HG03025 (cell line): ENCODE data around the gene LASP1NB.
"Not testable (repeated sequence)": the region's sequence is repeated elsewhere in the genome, so short reads cannot be mapped to it uniquely, and the experiment has no call there.

Source experiments
- ATAC-seq: cut with Tn5 transposase; IDR thresholded peaks from one replicate; pipeline ENCODE4 v1.9.1; 2021; ENCODE audit warnings: mild to moderate bottlenecking, moderate library complexity; ENCODE audit not compliant: unreplicated experiment, low FRiP score

Gene LASP1NB

GRCh38 chr17:38896346-38896954 is 29.0 kb upstream of the LASP1NB start:
- ATAC-seq = no peak

DNA sequence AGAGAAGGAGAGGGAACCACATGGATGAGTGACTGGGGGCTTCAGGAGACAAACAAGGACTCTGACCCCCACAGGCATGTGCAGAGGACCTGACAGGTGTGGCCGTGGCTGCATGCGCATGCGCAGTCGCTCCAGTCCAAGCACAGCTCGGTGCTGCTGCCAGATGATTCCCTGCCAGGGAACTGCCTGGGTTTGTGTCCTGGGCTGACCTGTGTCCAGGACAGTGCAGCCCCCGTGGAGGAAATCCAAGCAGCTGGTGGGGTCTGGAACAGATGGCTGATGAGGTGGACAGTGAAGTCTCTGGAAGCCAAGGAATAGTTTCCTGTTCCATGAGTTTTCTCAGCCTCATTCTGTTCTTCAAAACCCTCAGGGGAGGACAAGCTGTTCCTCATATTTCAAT is 28.2 kb upstream of the LASP1NB start:
- no peak for ATAC-seq

GRCh38 chr17:38897671-38898290 is 27.6 kb upstream of the LASP1NB start:
- ATAC-seq = no peak

- no peak for ATAC-seq
These were observed 27.1 kb upstream of the LASP1NB start for GRCh38 chr17:38898291-38898679.

DNA sequence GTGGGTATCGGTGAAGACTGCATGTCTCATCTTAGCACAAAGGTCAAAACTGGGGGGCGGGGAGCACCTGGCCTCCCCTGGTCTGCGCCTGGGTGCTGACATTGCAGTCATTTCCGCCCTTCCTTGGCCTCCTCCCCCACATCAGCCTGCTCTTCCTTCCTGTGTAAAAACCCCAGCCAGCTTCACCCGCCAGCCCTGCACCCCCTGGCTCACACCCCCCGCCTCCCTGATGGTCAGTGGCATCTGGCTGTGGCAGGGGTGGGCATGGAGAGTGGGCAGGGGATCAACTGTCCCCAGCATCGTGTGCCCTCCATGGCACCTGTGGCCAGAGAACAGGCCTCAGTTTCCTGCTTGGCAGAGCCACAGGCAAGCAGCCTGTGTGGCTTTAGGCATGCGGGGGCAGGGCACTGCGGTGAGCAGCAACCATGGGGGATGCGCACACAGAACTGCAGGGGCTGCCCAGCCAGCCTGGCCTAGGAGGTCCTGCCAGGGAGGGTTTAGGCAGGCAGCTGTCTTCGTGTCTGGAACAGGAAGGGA is 26.5 kb upstream of the LASP1NB start:
- no peak for ATAC-seq

DNA sequence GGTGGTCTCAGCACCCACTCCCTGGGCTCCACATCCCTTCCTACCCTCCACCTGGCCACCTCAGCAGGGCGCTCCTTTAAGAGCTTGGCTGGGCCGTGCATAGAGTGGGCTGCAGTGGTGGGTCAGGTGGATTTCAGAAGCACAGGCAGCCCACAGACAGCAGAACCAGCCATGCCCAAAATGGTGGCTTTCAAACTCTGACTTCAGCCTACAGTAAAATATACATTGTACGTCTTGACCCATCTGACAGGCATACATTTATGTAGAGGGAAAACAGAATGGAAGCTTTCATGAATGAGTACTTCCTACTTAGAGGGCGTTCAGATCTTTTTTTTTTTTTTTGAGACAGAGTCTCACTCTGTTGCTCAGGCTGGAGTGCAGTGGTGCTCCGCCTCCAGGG is 26.0 kb upstream of the LASP1NB start:
- ATAC-seq = no peak

DNA sequence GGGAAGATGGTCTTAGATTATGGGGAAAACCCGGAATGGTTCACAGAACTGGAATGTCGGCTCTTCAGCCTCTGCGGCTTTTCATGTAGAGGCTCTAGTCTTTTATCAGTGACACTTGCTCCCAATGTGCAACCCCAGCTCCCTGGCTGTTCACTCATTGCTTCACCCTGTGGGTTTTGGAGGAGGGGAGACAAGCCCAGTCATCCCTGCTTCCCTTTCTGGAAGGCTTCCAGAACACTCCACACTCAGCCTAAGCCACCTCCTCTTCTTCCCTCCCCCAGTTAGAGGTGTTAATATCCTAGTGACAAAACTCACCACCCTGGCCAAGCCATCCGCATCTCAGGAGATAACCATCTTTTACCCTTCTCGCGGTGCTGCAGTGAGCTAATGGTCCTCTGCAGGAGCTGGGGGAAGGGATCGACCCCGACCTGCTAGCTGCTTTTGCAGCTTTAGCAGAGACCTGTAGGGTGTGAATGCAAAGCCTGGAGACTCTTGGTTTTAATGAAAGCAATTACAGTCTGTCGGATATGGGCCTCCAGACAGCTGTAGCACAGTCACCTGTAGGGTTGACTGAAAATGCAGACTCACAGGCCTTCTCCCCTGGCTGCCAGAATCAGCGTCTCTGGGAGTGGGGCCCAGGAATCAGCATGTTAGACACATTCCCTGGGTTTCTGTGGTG is 24.3 kb upstream of the LASP1NB start:
- ATAC-seq = no peak

- ATAC-seq = no peak
These were observed 22.0 kb upstream of the LASP1NB start for GRCh38 chr17:38903404-38903803.

GRCh38 chr17:38904892-38905291 is 20.5 kb upstream of the LASP1NB start:
- ATAC-seq = no peak

DNA sequence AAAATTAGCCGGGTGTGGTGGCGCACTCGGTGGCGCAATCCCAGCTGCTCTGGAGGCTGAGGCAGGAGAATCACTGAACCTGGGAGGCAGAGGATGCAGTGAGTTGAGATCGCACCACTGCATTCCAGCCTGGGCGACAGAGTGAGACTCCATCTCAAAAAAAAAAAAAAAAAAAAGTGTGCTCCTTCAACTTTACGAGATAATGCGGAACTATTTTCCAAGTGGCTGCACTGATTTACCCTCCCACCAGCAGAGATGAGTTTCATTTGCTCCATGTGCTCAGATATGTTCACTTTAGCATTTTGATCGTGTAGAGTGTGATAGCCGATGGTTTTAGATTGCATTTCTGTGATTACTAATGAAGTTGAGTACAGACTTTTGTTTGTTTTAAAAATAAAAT is 20.0 kb upstream of the LASP1NB start:
- ATAC-seq = no peak

DNA sequence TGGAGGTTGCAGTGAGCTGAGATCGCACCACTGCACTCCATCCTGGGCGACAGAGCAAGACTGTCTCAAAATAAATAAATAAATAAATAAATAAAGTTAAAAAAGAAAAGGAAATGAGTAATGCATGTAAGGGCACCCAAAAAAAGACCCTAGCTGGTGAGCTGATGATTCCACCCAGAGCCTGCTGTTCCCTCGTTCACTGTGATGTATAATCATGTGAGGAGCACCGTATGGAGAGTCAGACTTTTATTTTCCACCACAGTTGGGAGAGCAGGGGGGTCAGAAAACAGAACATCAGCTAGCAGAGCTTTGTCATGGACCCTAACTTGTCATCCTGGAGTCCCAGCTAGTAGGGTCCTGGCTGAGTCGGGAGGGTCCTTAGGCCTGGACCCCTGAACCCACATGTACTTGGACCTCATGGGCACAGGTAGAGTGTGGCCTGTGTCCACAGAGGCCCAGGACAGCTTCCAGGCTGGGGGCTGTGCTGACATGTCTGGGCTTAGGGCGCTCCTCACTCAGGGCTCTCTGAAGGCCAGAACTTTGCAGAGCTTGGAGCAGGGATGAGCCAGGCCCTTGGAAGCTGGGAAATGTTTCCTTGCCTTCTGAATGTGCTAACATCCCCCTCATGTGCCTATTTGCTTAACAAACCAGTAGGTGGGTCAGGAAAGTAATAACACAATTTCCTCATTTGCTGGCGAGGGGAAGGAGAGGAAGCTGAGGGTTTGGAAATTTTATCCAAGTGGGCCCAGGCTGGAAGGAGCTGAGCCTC is 18.8 kb upstream of the LASP1NB start:
- ATAC-seq = no peak

DNA sequence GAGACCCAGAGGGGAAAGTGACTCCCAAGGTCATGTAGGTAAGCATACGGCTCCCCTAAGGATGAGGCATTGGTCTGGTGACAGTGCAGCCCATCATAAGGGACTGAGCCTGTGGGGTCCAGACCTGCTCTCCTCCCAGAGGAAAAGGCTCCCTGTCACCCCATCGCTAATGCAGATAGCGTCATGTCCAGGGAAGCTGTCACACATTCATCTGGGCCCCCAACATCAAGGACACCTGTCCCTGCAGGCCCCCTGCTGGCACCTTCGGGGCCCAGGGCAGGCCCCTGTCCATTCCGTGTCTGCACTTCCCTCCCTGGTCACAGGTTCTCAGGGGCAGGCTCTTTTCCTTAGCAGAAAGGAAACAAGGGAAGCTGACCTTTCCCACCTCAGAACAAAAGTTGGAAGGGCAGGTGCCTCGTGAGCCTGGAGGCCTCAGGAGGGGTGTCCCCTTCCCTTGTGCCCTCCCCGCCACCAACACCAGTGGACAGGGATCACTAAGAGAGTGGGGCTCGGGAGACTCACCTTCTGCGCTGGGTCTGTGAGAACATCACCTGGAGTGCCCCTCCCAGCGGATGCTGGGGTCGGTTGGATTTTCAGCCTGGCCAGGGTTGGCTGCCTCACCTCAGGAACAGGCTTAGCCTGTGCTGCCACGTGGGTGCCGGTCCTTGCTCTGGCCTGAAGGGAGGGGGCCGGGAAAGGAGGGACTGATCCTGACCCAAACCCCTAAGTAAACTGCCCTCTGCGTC is 17.3 kb upstream of the LASP1NB start:
- no peak for ATAC-seq

DNA sequence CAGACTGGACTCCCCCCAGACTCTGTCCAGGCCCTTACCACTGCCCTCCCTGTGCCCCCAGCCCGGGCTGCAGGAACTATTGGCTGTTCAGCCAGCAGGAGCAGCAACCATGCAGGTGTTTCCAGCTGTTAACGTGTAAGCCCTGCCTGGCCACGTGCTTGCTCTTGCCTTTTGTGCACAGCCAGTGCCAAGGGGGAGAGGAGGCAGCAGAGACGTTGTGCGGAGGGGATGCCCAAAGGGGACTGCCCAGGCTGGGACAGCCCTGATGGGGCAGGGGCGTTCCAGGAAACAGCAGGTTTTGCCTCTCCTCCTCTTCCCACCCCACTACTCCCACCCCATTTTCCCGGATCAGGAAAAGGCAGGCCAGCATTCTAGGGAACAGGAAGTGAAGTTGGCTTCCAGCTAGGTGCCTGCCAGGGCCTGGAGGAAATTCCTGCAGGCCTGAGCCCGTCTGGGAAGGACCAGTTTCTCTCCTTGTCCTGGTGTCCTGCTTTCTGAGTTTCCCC is 16.7 kb upstream of the LASP1NB start:
- no peak for ATAC-seq

- no peak for ATAC-seq
These were observed 15.1 kb upstream of the LASP1NB start for GRCh38 chr17:38910325-38910724.

- ATAC-seq = no peak
These were observed 14.2 kb upstream of the LASP1NB start for GRCh38 chr17:38911081-38911730.

- not testable (repeated sequence) for ATAC-seq
These were observed 13.7 kb upstream of the LASP1NB start for GRCh38 chr17:38911731-38912081.

- ATAC-seq = no peak
These were observed 13.1 kb upstream of the LASP1NB start for GRCh38 chr17:38912221-38912813.

GRCh38 chr17:38914741-38915638 is 10.4 kb upstream of the LASP1NB start:
- ATAC-seq = no peak
